Glomerular endothelial cell (primary cell): Measurements from ENCODE around the gene TRPM2. TPM values are rescaled to one million over a fixed set of nuclear protein-coding genes. Genes with fewer than 3 reads are reported as not detected.
"Not testable (repeated sequence)": the region's sequence is repeated elsewhere in the genome, so short reads cannot be mapped to it uniquely, and the experiment has no call there.

Experiments
- DNase-seq: peaks from one replicate; pipeline ENCODE4 v3.0.0-alpha.2; 2011; ENCODE audit warnings: low read depth, low spot score; ENCODE audit errors: extremely low read depth
- total RNA-seq: library from RNA; depleted of rRNA; stranded (reverse); fragments of >200 nt; gene quantifications from 2 replicates; pipeline ENCODE4 v1.2.3, GENCODE V29; 2015

The TRPM2 gene
- total RNA-seq, 1 donor from 2014 or later: 3.4 TPM

DNA sequence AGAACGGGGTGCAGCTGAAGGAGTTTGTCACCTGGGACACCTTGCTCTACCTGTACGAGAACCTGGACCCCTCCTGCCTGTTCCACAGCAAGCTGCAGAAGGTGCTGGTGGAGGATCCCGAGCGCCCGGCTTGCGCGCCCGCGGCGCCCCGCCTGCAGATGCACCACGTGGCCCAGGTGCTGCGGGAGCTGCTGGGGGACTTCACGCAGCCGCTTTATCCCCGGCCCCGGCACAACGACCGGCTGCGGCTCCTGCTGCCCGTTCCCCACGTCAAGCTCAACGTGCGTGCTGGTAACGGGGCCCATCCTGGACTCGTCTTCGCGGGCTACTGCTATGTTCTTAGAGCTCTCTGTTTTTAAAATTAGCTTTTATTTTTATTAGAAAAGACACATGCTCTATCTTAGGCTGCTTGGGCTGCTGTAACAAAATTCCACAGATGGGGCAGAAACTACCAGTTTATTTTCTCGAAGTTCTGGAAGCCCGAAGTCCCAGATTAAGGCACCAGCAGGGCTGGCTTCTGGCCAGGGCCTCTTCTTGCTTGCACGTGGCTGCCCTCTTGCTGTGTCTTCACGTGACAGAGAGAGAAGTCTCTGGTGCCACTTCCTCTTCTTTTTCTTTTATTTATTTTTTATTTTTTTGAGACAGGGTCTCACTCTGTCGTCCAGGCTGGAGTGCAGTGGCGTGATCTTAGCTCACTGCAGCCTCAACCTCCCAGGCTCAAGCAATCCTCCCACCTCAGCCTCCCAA, 38.1 kb downstream of the TRPM2 start:
- no peak for DNase-seq

GRCh38 chr21:44392185-44392584, 38.8 kb downstream of the TRPM2 start:
- no peak for DNase-seq

DNA sequence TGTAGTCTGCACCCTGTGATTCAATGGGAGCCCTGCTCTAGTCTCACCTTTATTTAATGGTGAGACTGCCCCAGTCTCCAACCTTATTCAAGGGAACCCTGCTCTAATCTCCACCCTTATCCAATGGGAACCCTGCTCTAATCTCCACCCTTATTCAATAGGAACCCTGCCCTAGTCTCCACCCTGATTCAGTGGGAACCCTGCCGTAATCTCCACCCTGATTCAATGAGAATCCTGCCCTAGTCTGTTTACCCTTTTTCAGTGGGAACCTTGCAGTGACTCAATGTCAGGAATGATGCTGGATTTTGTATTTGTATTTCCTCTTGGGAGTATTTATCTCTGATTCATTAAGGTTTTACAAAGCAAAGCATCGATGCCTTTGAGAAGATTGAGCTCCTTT, 39.5 kb downstream of the TRPM2 start:
- DNase-seq: no peak

GRCh38 chr21:44394733-44395132, 41.3 kb downstream of the TRPM2 start:
- DNase-seq: no peak

DNA sequence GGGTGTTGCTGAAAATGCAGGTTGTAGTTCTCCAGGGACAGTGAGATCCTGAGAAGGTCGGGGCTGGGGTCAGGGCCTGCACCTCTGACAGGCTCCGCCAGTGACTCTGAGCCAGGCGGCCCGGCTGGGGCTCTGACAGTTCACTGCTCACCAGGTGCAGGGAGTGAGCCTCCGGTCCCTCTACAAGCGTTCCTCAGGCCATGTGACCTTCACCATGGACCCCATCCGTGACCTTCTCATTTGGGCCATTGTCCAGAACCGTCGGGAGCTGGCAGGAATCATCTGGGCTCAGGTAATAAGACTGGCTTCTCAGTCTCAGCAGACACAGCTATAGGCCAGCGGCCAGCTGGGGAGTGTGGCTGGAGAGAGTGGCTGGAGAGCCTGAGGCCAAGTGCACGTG, 41.8 kb downstream of the TRPM2 start:
- no peak for DNase-seq

- DNase-seq: not testable (repeated sequence)
These were observed 43.4 kb downstream of the TRPM2 start for GRCh38 chr21:44396803-44397202.

- DNase-seq: no peak
These were observed 44.1 kb downstream of the TRPM2 start for GRCh38 chr21:44397431-44398031.

- no peak for DNase-seq
These were observed 45.1 kb downstream of the TRPM2 start for GRCh38 chr21:44398499-44398898.

- no peak for DNase-seq
These were observed 45.9 kb downstream of the TRPM2 start for GRCh38 chr21:44399151-44399954.

GRCh38 chr21:44399955-44400790, 46.8 kb downstream of the TRPM2 start:
- no peak for DNase-seq

- DNase-seq: no peak
These were observed 47.5 kb downstream of the TRPM2 start for GRCh38 chr21:44400791-44401385.

DNA sequence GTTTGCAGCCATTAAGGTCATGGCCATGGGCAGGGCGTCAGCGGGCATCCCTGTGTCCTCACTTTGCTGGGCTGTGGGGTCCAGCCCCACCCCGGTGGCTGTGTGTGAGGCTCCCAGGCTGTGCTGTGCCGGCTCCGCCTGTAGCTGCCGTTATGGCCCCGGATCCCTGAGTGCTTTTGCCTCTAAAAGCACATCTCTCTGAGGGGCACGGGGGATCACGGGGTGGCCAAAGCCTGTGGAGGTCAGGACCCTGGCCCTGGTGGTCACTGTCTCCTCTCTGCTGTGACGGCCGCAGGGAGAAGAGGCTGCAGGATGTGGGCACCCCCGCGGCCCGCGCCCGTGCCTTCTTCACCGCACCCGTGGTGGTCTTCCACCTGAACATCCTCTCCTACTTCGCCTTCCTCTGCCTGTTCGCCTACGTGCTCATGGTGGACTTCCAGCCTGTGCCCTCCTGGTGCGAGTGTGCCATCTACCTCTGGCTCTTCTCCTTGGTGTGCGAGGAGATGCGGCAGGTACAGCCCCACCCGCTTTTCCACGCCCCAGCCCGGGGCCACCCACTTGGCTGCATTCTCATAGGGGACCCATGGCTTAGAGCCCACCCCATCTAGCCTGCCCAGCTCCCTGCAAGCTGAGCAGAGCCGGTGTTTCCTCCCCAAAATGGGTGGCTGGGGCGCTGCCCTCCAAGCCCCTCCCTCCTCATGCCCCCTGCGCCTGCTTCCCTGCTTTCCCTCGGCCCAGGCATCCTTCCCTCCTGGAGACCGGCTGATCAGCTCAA, 48.2 kb downstream of the TRPM2 start:
- DNase-seq: no peak

DNA sequence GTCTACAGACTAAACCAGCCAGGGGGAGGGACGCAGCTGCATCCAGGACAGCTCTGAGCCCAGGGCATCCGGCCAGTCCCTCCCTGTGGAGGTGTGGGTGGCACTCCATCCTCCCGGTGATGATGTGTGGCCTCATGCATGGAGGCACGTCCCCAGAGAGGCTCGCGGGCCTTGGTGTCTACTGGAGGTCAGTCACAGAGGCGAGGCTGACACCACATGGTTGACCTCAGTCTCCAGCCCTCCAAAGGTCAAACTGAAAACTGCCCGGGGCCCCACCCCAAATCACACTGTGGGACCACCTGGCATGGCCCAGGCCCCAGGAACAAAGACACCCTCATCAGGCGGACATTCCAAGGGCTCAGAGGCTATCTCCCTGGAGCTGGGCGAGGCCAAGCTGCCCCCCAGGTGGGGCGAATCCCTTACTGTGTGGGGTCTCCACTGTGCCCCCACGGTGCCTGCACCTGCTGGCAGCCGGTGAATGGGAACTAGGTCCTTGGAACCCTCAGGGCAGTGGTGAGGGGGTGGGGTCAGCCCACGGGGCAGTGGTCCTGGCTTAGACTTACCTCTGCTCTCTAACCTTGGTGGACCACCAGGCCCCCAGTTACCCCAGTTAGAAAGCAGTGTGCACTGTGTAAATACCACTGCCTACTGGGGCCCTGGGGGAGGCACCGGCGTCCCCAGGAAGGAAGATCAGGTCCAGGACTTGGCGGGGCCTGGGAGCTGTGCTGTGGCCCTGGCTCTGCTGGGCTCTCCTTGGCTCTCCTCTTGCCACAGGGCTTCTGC, 49.1 kb downstream of the TRPM2 start:
- DNase-seq: no peak

DNA sequence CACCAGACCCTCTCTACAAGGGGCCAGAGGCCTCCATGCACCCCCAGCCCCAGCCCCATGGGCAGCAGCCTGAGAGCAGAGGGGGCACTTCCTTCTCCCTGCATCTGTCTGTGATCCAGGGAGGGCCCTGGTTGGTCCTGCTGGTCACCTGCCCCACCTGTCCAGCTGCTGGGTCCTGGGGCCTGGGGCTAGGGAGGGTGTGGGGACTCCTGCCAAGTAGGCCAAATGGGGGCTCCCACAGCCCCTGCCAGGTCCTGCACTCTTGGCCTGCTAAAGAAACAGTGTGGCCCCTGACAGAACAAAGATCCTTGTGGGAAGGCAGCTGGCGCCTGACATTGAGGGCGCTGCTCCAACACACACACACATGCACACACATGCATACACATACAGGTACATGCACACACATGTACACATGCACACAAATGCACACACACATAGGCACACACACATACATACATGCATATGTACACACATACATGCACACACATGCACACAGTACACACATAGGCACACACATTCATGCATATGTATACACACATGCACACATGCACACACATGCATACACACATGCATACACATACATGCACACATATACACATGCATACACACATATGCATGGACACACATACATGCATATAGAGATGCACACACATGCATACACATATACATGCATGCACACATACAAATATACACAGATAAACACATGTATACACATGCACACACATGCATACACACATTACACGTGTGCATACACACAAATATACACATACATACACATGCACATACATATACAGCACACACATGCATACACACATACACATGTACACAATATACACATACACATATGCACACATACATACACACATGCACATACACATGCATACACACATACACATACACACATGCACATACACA, 49.9 kb downstream of the TRPM2 start:
- DNase-seq: no peak

DNA sequence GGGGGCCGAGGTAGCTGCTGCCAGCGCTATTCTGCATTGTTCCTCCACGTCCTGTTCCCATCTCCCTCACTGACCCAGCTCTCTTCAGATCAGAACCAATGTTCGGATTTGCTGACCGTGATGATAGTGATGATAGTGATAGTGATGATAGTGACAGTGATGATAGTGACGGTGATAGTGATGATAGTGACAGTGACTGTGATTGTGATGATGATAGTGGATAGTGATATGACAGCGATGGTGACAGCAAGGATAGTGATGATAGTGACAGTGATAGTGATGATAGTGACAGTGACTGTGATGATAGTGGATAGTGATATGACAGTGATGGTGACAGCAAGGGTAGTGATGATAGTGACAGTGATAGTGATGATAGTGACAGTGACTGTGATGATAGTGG, 51.1 kb downstream of the TRPM2 start:
- not testable (repeated sequence) for DNase-seq

- DNase-seq: no peak
These were observed 51.9 kb downstream of the TRPM2 start for GRCh38 chr21:44405091-44405947.
